GM23338 (cell line): ENCODE results near the gene ZDHHC17.

Experiments used
- CREB1 ChIP-seq: fragments of 250-450 bp; sonication (Bioruptor Pico); IDR thresholded peaks from 2 replicates; pipeline ENCODE4 v1.5.0; 2020; ENCODE audit warnings: low read depth, mild to moderate bottlenecking, moderate library complexity
- EZH2 ChIP-seq: fragments of 200-600 bp; sonication (generic); IDR thresholded peaks from one replicate; pipeline ENCODE4 v1.8.0; 2017; ENCODE audit warnings: antibody characterized with exemption, mild to moderate bottlenecking, low read depth; ENCODE audit not compliant: unreplicated experiment
- EZH2phosphoT487 ChIP-seq: fragments of 200-600 bp; sonication (generic); IDR thresholded peaks from one replicate; pipeline ENCODE4 v1.8.1; 2018; ENCODE audit warnings: antibody characterized with exemption; ENCODE audit not compliant: unreplicated experiment
- NANOG ChIP-seq: IDR thresholded peaks from 2 replicates; pipeline ENCODE4 v1.6.1; 2016; ENCODE audit warnings: antibody characterized with exemption, borderline replicate concordance
- POLR2AphosphoS5 ChIP-seq: IDR thresholded peaks from 2 replicates; pipeline ENCODE4 v1.6.1; 2016; ENCODE audit warnings: antibody characterized with exemption, low read depth
- TF ChIP-seq, protein P1 (sequence below): IDR thresholded peaks from one replicate; pipeline ENCODE4 v1.6.1; 2018; ENCODE audit warnings: antibody characterized with exemption; ENCODE audit not compliant: unreplicated experiment
- TF ChIP-seq, protein P2 (sequence below), 2 experiments: fragments of 200-600 bp in 1 of 2; sonication (generic) in 1 of 2; conservative IDR thresholded peaks; 2 replicates each; pipeline versions ENCODE4 v1.5.1 to v1.6.1; 2016 to 2017; ENCODE audit warnings: antibody characterized with exemption in 2 of 2, low read depth in 2 of 2, mild to moderate bottlenecking in 2 of 2, moderate library complexity in 1 of 2

DNA sequence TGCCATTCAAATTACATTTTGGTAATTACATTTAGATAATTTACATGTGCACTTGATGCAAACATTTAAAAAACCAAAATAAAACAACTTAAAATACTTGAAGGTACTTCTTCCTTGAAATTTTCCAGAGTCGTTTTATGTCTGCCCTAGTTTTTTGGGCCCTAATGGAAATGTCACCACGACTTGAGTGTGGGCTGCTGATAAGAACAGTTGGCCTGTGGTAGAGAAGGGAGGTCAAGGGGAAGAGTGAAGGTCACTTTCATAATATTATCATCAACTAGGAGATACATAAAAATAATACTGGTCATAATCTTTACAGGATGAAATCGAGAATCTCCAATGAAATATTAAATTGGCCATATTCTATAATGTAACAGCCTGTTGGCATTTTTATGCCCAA is 23.1 kb downstream of the ZDHHC17 start:
- TF ChIP-seq, protein P1, sequence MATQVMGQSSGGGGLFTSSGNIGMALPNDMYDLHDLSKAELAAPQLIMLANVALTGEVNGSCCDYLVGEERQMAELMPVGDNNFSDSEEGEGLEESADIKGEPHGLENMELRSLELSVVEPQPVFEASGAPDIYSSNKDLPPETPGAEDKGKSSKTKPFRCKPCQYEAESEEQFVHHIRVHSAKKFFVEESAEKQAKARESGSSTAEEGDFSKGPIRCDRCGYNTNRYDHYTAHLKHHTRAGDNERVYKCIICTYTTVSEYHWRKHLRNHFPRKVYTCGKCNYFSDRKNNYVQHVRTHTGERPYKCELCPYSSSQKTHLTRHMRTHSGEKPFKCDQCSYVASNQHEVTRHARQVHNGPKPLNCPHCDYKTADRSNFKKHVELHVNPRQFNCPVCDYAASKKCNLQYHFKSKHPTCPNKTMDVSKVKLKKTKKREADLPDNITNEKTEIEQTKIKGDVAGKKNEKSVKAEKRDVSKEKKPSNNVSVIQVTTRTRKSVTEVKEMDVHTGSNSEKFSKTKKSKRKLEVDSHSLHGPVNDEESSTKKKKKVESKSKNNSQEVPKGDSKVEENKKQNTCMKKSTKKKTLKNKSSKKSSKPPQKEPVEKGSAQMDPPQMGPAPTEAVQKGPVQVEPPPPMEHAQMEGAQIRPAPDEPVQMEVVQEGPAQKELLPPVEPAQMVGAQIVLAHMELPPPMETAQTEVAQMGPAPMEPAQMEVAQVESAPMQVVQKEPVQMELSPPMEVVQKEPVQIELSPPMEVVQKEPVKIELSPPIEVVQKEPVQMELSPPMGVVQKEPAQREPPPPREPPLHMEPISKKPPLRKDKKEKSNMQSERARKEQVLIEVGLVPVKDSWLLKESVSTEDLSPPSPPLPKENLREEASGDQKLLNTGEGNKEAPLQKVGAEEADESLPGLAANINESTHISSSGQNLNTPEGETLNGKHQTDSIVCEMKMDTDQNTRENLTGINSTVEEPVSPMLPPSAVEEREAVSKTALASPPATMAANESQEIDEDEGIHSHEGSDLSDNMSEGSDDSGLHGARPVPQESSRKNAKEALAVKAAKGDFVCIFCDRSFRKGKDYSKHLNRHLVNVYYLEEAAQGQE, result no peak
- TF ChIP-seq, protein P2, sequence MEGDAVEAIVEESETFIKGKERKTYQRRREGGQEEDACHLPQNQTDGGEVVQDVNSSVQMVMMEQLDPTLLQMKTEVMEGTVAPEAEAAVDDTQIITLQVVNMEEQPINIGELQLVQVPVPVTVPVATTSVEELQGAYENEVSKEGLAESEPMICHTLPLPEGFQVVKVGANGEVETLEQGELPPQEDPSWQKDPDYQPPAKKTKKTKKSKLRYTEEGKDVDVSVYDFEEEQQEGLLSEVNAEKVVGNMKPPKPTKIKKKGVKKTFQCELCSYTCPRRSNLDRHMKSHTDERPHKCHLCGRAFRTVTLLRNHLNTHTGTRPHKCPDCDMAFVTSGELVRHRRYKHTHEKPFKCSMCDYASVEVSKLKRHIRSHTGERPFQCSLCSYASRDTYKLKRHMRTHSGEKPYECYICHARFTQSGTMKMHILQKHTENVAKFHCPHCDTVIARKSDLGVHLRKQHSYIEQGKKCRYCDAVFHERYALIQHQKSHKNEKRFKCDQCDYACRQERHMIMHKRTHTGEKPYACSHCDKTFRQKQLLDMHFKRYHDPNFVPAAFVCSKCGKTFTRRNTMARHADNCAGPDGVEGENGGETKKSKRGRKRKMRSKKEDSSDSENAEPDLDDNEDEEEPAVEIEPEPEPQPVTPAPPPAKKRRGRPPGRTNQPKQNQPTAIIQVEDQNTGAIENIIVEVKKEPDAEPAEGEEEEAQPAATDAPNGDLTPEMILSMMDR (conservative IDR thresholded peaks at IDR 0.05; ENCODE audit: low read depth in 2 of 2), result no peak
- TF ChIP-seq EZH2 (no peak), CREB1 (CRISPR knock-in tag) (no peak), POLR2AphosphoS5 (no peak), NANOG (no peak), EZH2phosphoT487 (no peak)
